ENCODE results near the gene SNAPC2. TPM values are rescaled to one million over a fixed set of nuclear protein-coding genes. Genes with fewer than 3 reads are reported as not detected.

The SNAPC2 gene
- total RNA-seq, 1 donor from 2014 or later, result 17.4 TPM

DNA sequence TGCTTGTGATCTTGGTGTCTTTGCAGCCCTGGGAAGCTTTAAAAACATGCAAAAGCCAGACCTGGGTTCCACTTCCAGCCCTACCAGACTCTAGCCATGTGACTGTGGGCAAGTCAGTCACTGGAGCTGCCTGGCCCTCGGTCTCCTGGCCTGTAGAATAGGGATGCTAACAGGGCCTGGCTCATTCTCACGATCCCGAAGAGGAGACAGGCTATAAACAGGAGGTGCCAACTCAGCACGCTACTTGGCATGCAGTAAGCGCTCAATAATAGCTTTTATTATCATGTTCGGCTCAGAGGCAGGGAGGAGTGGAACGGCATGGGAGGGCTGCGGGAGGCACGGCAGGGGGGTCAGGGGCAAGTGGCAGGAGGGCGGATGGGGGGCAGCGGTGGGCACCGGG is 4.1 kb downstream of the SNAPC2 start:
- H3K27ac ChIP-seq, result peak overlapping the region; percentile 89
- peaks cover 79% of the 10 kb centered on the region for H3K4me1 ChIP-seq

GRCh38 chr19:7924651-7925170 is 4.6 kb downstream of the SNAPC2 start:
- intact Hi-C loops (cut with DNase I), result no loop called here
- TF ChIP-seq POLR2A (IDR thresholded peaks at IDR 0.05), result no peak
- TF ChIP-seq CTCF (IDR thresholded peaks at IDR 0.05), result no peak
- no peak for TF ChIP-seq POLR2AphosphoS5 (IDR thresholded peaks at IDR 0.05; ENCODE audit: insufficient read depth in 1 of 2, low read depth in 1 of 2)
- Histone ChIP-seq H3K27ac (peak overlapping the region; percentile 89), H3K9me3 (no peaks in the 10 kb centered on the region), H3K36me3 (peaks cover 0 to 20% of the 10 kb centered on the region in 2 donors), H3K4me1 (peaks cover 79% of the 10 kb centered on the region), H3K4me3 (peak overlapping the region; percentile 45 to 76), H3K27me3 (no peaks in the 10 kb centered on the region)
- no peak for DNase-seq (ENCODE audit: extremely low spot score in 2 of 2)

More for the DNA sequence above, 4.1 kb downstream of the SNAPC2 start:
- Histone ChIP-seq H3K4me3 (peak overlapping the region; percentile 45 to 76), H3K27me3 (no peaks in the 10 kb centered on the region), H3K36me3 (peaks cover 0 to 20% of the 10 kb centered on the region in 2 donors), H3K9me3 (no peaks in the 10 kb centered on the region)
- TF ChIP-seq POLR2A (IDR thresholded peaks at IDR 0.05) (no peak), CTCF (IDR thresholded peaks at IDR 0.05) (no peak), POLR2AphosphoS5 (IDR thresholded peaks at IDR 0.05; ENCODE audit: insufficient read depth in 1 of 2, low read depth in 1 of 2) (no peak)
- DNase-seq (ENCODE audit: extremely low spot score in 2 of 2), result no peak
- intact Hi-C loops (cut with DNase I), result no loop called here

- no peak for DNase-seq (ENCODE audit: extremely low spot score in 2 of 2)
- H3K4me3 ChIP-seq, result peak overlapping the region; percentile 45 to 76
- intact Hi-C loops (cut with DNase I), result no loop called here
- no peaks in the 10 kb centered on the region for H3K9me3 ChIP-seq
- H3K27ac ChIP-seq, result peak overlapping the region; percentile 89
- H3K27me3 ChIP-seq, result no peaks in the 10 kb centered on the region
- peaks cover 80% of the 10 kb centered on the region for H3K4me1 ChIP-seq
- peaks cover 0 to 20% of the 10 kb centered on the region in 2 donors for H3K36me3 ChIP-seq
- TF ChIP-seq CTCF (IDR thresholded peaks at IDR 0.05), result peak in 2 of 3 experiments; percentile 58 to 64
- no peak for TF ChIP-seq POLR2AphosphoS5 (IDR thresholded peaks at IDR 0.05; ENCODE audit: insufficient read depth in 1 of 2, low read depth in 1 of 2)
- no peak for TF ChIP-seq POLR2A (IDR thresholded peaks at IDR 0.05)
These were observed 5.2 kb downstream of the SNAPC2 start for GRCh38 chr19:7925171-7925851.

DNA sequence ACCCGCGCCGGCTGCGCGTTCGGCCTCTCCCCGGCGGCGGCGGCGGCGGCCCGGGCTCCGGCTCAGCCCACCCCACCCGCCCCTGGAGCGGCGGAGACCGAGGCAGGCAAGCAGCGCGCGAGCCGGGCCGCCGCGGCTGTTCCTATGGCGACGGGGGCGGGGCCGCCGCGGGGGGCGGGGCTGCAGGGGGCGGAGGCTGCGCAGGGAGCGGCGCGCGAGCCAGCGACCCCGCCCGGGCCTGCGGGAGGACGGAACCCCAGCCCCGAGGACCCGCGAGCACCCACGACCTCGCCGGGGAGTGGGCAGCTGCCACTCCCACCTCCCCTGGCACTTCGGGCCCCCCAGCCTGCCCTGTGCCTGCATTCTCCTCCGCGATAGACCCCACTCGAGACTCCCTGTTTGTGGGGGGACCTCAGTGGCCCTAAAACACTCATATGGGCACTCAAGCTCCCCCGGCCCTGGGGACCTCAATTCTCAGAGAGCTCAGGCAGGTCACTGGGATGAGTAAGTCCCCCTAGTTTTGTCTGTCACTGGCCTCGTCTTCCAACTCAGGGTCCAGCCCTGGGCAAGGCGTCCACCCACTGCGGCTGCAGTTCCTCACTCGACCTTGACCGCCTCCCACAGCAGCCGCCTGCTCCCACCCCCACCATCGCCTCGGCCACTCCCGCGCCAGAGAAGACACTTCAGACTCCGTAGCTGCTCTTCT is 6.0 kb downstream of the SNAPC2 start, which contains the start of gene CTXN1:
Gene CTXN1, minus strand, starts transcription at position 115 of the 706 bp plus-strand sequence. CDS start 597 bp downstream, outside the sequence.
- peak within 1 kb of the TSS; percentile 45 to 76 for H3K4me3 ChIP-seq
- H3K27ac ChIP-seq, result peak within 1 kb of the TSS; percentile 96
- peaks cover 80% of the 10 kb centered on the region for H3K4me1 ChIP-seq
- intact Hi-C loops (cut with DNase I), result no loop called here
- no peaks in the 10 kb centered on the region for H3K9me3 ChIP-seq
- no peak for TF ChIP-seq POLR2A (IDR thresholded peaks at IDR 0.05)
- TF ChIP-seq CTCF (IDR thresholded peaks at IDR 0.05), result peak in 1 of 3 experiments; percentile 31
- TF ChIP-seq POLR2AphosphoS5 (IDR thresholded peaks at IDR 0.05; ENCODE audit: insufficient read depth in 1 of 2, low read depth in 1 of 2), result peak in 1 of 2 donors; percentile 68
- H3K36me3 ChIP-seq, result peaks cover 0 to 29% of the 10 kb centered on the region in 2 donors
- no peaks in the 10 kb centered on the region for H3K27me3 ChIP-seq
- no peak for DNase-seq (ENCODE audit: extremely low spot score in 2 of 2)
